ENCODE data around the gene WDR6. TPM values are rescaled to one million over a fixed set of nuclear protein-coding genes. Genes with fewer than 3 reads are reported as not detected.

The WDR6 gene
- total and polyA plus RNA-seq, 10 of the 15 experiments (the other 5 are each of a cell fraction or from before 2014, with no cell fraction given), result 21.3 to 169 (median 107) TPM

GRCh38 chr3:48960841-48961413 lies 46.3 kb upstream of the WDR6 start (continued):
- TF ChIP-seq JUNB (IDR thresholded peaks at IDR 0.05) (no peak), JUND (IDR thresholded peaks at IDR 0.05; ENCODE audit: low read depth, low read length) (no peak), SPI1 (IDR thresholded peaks at IDR 0.05; ENCODE audit: borderline replicate concordance, insufficient read depth, low read depth, low read length) (no peak), SRF (IDR thresholded peaks at IDR 0.05; ENCODE audit: low read depth in 2 of 2, low read length in 2 of 2) (no peak), SMARCA5 (IDR thresholded peaks at IDR 0.05) (no peak), CREM (IDR thresholded peaks at IDR 0.05; ENCODE audit: low read depth) (no peak), TARDBP (IDR thresholded peaks at IDR 0.05; ENCODE audit: borderline replicate concordance) (no peak), MTA2 (IDR thresholded peaks at IDR 0.05; ENCODE audit: low read depth) (no peak), MTA3 (IDR thresholded peaks at IDR 0.05; ENCODE audit: borderline replicate concordance, low read length) (no peak), PML (IDR thresholded peaks at IDR 0.05; ENCODE audit: low read length) (peak; percentile 36; the same call in 1 of the 2 replicates), REST (IDR thresholded peaks at IDR 0.05; ENCODE audit: low read depth, low read length) (no peak), RUNX3 (IDR thresholded peaks at IDR 0.05; ENCODE audit: low read length) (peak; percentile 48), ZBTB33 (IDR thresholded peaks at IDR 0.05) (no peak), MEF2A (IDR thresholded peaks at IDR 0.05; ENCODE audit: insufficient read depth, low read depth, low read length) (no peak), MEF2B (IDR thresholded peaks at IDR 0.05; ENCODE audit: partially characterized antibody, poor library complexity, severe bottlenecking) (peak; percentile 52)
